ENCODE results near the gene SETD3.
"Not testable (repeated sequence)": the region's sequence is repeated elsewhere in the genome, so short reads cannot be mapped to it uniquely, and the experiment has no call there.

The SETD3 gene

GRCh38 chr14:99348816-99349614, 131.6 kb downstream of the SETD3 start:
- TF ChIP-seq EZH2phosphoT487 (IDR thresholded peaks at IDR 0.05; ENCODE audit: low read depth), result no peak
- TF ChIP-seq CTCF (IDR thresholded peaks at IDR 0.05; ENCODE audit: low read depth, low read length), result no peak
- no peaks in the 10 kb centered on the region; the same call in 1 of the 2 replicates for H3K27me3 ChIP-seq (ENCODE audit: low read depth, low read length)
- H4K20me1 ChIP-seq (ENCODE audit: insufficient read depth, low read length), result no peaks in the 10 kb centered on the region
- H3K4me1 ChIP-seq (ENCODE audit: low read length), result no peaks in the 10 kb centered on the region
- no peak overlapping the region for H3K4me2 ChIP-seq (ENCODE audit: low read length)
- H3K9ac ChIP-seq (ENCODE audit: low read length), result no peak overlapping the region
- no peaks in the 10 kb centered on the region for H3K36me3 ChIP-seq (replicated peaks; ENCODE audit: low read depth, low read length)
- H3K79me2 ChIP-seq (ENCODE audit: low read length), result no peaks in the 10 kb centered on the region
- no peak overlapping the region for H2AFZ ChIP-seq (ENCODE audit: low read depth, low read length)
- H3K9me3 ChIP-seq (ENCODE audit: insufficient read depth, low read length), result no peaks in the 10 kb centered on the region
- H3K27ac ChIP-seq (ENCODE audit: low read length), result no peak overlapping the region
- no peak overlapping the region for H3K4me3 ChIP-seq (ENCODE audit: low read length)

GRCh38 chr14:99348231-99348630, 132.4 kb downstream of the SETD3 start:
- H3K4me1 ChIP-seq (ENCODE audit: low read length); H3K36me3 ChIP-seq (replicated peaks; ENCODE audit: low read depth, low read length); H3K9ac ChIP-seq (ENCODE audit: low read length); H3K4me2 ChIP-seq (ENCODE audit: low read length); H3K9me3 ChIP-seq (ENCODE audit: insufficient read depth, low read length); H3K4me3 ChIP-seq (ENCODE audit: low read length); H4K20me1 ChIP-seq (ENCODE audit: insufficient read depth, low read length); H3K27ac ChIP-seq (ENCODE audit: low read length); H3K79me2 ChIP-seq (ENCODE audit: low read length); H3K27me3 ChIP-seq (ENCODE audit: low read depth, low read length); H2AFZ ChIP-seq (ENCODE audit: low read depth, low read length): not testable (repeated sequence)

All from OCI-LY3 (cell line).